ENCODE measurements around the gene DTX3L. TPM values are rescaled to one million over a fixed set of nuclear protein-coding genes. Genes with fewer than 3 reads are reported as not detected.

The DTX3L gene
- total and polyA plus RNA-seq, 9 of the 15 experiments (the other 6 are each of a cell fraction or from before 2014, with no cell fraction given) = 2.3 to 6.5 (median 3.0) TPM

DNA sequence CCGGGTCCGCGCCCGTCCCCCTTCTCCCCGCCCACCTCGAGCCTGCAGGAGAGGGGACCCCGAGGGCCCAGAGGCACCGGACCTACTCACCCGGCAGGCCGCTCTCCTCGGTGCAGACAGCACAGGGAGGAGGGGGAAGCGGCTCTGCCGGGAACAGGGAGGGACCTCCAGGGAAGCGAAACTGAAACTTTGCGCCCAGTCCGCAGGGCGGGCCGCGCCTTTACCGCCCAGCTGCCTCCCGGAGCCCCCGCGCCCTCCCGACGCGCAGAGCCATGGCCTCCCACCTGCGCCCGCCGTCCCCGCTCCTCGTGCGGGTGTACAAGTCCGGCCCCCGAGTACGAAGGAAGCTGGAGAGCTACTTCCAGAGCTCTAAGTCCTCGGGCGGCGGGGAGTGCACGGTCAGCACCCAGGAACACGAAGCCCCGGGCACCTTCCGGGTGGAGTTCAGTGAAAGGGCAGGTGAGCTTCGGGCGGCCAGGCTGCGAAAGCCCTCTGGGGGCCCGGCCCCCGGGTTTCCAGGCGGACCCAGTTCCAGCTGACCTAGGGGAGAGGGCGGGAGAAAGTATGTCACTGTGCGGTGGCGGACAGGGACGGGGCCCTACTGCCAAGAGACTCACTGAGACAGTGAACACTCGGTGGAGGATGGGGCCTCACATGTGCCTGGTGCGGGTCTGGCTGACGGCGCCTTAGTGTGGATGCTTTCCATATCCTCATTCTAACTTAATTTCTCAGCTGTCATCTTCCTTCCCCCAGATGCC lies at the start of gene DTX3L, which contains the start of gene PARP9 (continued):
- TF ChIP-seq, protein P1, sequence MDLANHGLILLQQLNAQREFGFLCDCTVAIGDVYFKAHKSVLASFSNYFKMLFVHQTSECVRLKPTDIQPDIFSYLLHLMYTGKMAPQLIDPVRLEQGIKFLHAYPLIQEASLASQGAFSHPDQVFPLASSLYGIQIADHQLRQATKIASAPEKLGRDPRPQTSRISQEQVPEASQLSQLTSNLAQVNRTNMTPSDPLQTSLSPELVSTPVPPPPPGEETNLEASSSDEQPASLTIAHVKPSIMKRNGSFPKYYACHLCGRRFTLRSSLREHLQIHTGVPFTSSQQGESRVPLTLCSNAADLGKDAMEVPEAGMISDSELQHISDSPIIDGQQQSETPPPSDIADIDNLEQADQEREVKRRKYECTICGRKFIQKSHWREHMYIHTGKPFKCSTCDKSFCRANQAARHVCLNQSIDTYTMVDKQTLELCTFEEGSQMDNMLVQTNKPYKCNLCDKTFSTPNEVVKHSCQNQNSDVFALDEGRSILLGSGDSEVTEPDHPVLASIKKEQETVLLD (IDR thresholded peaks at IDR 0.05) = no peak
- TF ChIP-seq NR2C2 (CRISPR knock-in tag; IDR thresholded peaks at IDR 0.05) (no peak), NR2C2 (tag; IDR thresholded peaks at IDR 0.05) (no peak; the same call in 1 of the 2 replicates), GTF2A2 (tag; IDR thresholded peaks at IDR 0.05) (no peak), KLF10 (CRISPR knock-in tag; IDR thresholded peaks at IDR 0.05) (no peak), ZNF830 (CRISPR knock-in tag; IDR thresholded peaks at IDR 0.05) (no peak), TEAD1 (CRISPR knock-in tag; IDR thresholded peaks at IDR 0.05) (peak in 1 of 2 experiments; percentile 39; a peak in 1 of 4 replicates), SMAD3 (CRISPR knock-in tag; conservative IDR thresholded peaks at IDR 0.05) (no peak), BRD9 (IDR thresholded peaks at IDR 0.05; ENCODE audit: low read depth, partially characterized antibody) (peak; percentile 28), ZEB2 (IDR thresholded peaks at IDR 0.05) (no peak), KLF1 (tag; IDR thresholded peaks at IDR 0.05) (0 out of 2 replicates have a peak, but pooled peaks have one; percentile 32), SP1 (CRISPR knock-in tag; IDR thresholded peaks at IDR 0.05) (peak; percentile 37; the same call in 1 of the 2 replicates), EP400 (IDR thresholded peaks at IDR 0.05) (peak; percentile 58; the same call in 1 of the 2 replicates)
- TF ChIP-seq, protein P2, sequence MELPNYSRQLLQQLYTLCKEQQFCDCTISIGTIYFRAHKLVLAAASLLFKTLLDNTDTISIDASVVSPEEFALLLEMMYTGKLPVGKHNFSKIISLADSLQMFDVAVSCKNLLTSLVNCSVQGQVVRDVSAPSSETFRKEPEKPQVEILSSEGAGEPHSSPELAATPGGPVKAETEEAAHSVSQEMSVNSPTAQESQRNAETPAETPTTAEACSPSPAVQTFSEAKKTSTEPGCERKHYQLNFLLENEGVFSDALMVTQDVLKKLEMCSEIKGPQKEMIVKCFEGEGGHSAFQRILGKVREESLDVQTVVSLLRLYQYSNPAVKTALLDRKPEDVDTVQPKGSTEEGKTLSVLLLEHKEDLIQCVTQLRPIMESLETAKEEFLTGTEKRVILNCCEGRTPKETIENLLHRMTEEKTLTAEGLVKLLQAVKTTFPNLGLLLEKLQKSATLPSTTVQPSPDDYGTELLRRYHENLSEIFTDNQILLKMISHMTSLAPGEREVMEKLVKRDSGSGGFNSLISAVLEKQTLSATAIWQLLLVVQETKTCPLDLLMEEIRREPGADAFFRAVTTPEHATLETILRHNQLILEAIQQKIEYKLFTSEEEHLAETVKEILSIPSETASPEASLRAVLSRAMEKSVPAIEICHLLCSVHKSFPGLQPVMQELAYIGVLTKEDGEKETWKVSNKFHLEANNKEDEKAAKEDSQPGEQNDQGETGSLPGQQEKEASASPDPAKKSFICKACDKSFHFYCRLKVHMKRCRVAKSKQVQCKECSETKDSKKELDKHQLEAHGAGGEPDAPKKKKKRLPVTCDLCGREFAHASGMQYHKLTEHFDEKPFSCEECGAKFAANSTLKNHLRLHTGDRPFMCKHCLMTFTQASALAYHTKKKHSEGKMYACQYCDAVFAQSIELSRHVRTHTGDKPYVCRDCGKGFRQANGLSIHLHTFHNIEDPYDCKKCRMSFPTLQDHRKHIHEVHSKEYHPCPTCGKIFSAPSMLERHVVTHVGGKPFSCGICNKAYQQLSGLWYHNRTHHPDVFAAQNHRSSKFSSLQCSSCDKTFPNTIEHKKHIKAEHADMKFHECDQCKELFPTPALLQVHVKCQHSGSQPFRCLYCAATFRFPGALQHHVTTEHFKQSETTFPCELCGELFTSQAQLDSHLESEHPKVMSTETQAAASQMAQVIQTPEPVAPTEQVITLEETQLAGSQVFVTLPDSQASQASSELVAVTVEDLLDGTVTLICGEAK (IDR thresholded peaks at IDR 0.05) = peak; percentile 48; the same call in 1 of the 2 replicates
- TF ChIP-seq, protein P2 (CRISPR knock-in tag; IDR thresholded peaks at IDR 0.05) = no peak

Data from K562 (cell line).